ENCODE data around the gene CLDN7.
A peak's percentile ranks its signal among the peaks of the same experiment; 100 is the strongest.

CLDN7 gene

DNA sequence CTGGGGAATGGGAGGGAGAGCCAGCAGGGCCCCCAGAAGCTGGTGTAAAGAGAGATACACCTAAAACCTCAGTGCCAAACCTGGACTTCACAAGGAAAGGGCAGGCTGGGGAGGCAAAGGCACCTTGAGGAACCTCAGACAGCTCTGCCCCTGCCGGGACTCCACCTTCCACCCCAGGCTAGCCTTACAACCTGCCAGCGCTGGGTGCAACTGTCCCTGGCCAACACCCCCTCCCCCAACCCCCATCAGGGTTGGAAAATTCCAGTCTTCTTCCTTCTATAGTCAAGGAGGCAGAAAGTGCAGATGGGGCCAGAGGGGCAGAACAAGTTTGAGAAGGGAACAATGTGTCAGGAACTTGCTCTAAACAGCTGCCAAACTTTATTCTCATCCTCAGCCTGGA, 29.9 kb upstream of the CLDN7 start:
- H3K4me1 ChIP-seq (ENCODE audit: control insufficient read depth in 2 of 2, insufficient read depth in 1 of 2, low read depth in 1 of 2, low read length in 2 of 2) = peaks cover 7 to 22% of the 10 kb centered on the region in 2 donors
- H2BK5ac ChIP-seq (ENCODE audit: low read length) = no peak overlapping the region
- no peak overlapping the region for H4K8ac ChIP-seq (ENCODE audit: low read depth, low read length)
- H3K4me3 ChIP-seq (ENCODE audit: low read length in 2 of 2) = no peak overlapping the region
- no peak overlapping the region for H2BK15ac ChIP-seq (ENCODE audit: low read length)
- DNase-seq (ENCODE audit: low spot score) = no peak
- no peak overlapping the region for H3K4ac ChIP-seq (ENCODE audit: low read length)
- no peak overlapping the region for H3K27ac ChIP-seq (replicated peaks; ENCODE audit: low read length)
- peaks cover 0 to 3% of the 10 kb centered on the region in 2 donors for H3K9me3 ChIP-seq (replicated peaks in 1 of 2; ENCODE audit: control insufficient read depth in 2 of 2, insufficient read depth in 1 of 2, low read depth in 1 of 2, low read length in 2 of 2)
- no peak overlapping the region for H2AFZ ChIP-seq (ENCODE audit: low read length)
- peaks cover 4% of the 10 kb centered on the region for H3K79me1 ChIP-seq (ENCODE audit: low read depth, low read length)
- H3K4me2 ChIP-seq (ENCODE audit: insufficient read depth, low read length, poor library complexity, severe bottlenecking) = no peak overlapping the region
- no peak overlapping the region for H2AK5ac ChIP-seq (ENCODE audit: low read depth, low read length)
- no peak overlapping the region for H3K14ac ChIP-seq (ENCODE audit: low read length)
- H3K23ac ChIP-seq (ENCODE audit: low read depth, low read length, poor library complexity) = no peak overlapping the region
- no CpG with 5 or more reads among the region's 2 CpGs for WGBS, 2 donors (ENCODE audit: extremely low coverage in 2 of 2, insufficient read length in 2 of 2, insufficient replicate concordance in 1 of 2)
- no peak overlapping the region for H4K91ac ChIP-seq (ENCODE audit: low read depth, low read length, poor library complexity)
- no peak overlapping the region for H2BK120ac ChIP-seq (ENCODE audit: low read depth, low read length)
- peaks cover 10 to 48% (median 44%) of the 10 kb centered on the region in 3 experiments for H3K27me3 ChIP-seq (ENCODE audit: control insufficient read depth in 3 of 3, insufficient read depth in 3 of 3, low read depth in 1 of 3, low read length in 3 of 3)
- H2BK12ac ChIP-seq (ENCODE audit: low read length) = no peak overlapping the region
- no peak overlapping the region for H3K9ac ChIP-seq (ENCODE audit: low read depth, low read length, poor library complexity)
- no peaks in the 10 kb centered on the region for H3K36me3 ChIP-seq (replicated peaks in 1 of 2; ENCODE audit: control insufficient read depth in 2 of 2, insufficient read depth in 2 of 2, low read length in 2 of 2)
- H3K18ac ChIP-seq (ENCODE audit: low read length) = no peak overlapping the region

DNA sequence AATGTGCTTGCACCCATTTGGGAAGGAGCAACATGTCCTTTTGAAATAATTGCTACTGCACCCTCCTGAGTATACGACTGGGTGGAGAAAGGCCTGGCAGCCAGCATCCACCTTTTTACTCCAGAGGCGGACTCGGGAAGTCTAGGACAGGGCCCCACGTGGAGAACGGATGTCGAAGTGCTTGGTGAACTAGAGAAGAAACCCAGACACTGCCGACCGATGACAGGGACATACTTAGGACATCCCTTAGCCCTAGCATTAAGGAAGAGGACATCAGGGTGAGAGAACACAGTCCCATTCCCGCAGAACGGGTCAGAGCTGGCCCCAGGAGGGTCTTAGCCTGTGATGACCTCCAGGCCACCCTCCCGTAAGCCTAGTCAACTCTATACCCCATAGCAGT, 28.4 kb upstream of the CLDN7 start:
- Histone ChIP-seq H3K27ac (replicated peaks; ENCODE audit: low read length) (no peak overlapping the region), H3K9me3 (replicated peaks in 1 of 2; ENCODE audit: control insufficient read depth in 2 of 2, insufficient read depth in 1 of 2, low read depth in 1 of 2, low read length in 2 of 2) (peaks cover 0 to 1% of the 10 kb centered on the region in 2 donors), H3K4me3 (ENCODE audit: low read length in 2 of 2) (no peak overlapping the region), H2BK5ac (ENCODE audit: low read length) (peak overlapping the region; percentile 39), H2BK15ac (ENCODE audit: low read length) (no peak overlapping the region), H4K8ac (ENCODE audit: low read depth, low read length) (no peak overlapping the region), H3K27me3 (ENCODE audit: control insufficient read depth in 3 of 3, insufficient read depth in 3 of 3, low read depth in 1 of 3, low read length in 3 of 3) (peaks cover 8 to 38% (median 33%) of the 10 kb centered on the region in 3 experiments), H4K91ac (ENCODE audit: low read depth, low read length, poor library complexity) (no peak overlapping the region), H2AFZ (ENCODE audit: low read length) (no peak overlapping the region), H3K14ac (ENCODE audit: low read length) (no peak overlapping the region), H3K36me3 (replicated peaks in 1 of 2; ENCODE audit: control insufficient read depth in 2 of 2, insufficient read depth in 2 of 2, low read length in 2 of 2) (peaks cover 0 to 5% of the 10 kb centered on the region in 2 donors), H3K4me2 (ENCODE audit: insufficient read depth, low read length, poor library complexity, severe bottlenecking) (no peak overlapping the region), H2BK12ac (ENCODE audit: low read length) (peak overlapping the region; percentile 22), H3K4me1 (ENCODE audit: control insufficient read depth in 2 of 2, insufficient read depth in 1 of 2, low read depth in 1 of 2, low read length in 2 of 2) (peaks cover 5 to 19% of the 10 kb centered on the region in 2 donors), H3K23ac (ENCODE audit: low read depth, low read length, poor library complexity) (no peak overlapping the region), H3K9ac (ENCODE audit: low read depth, low read length, poor library complexity) (no peak overlapping the region), H2BK120ac (ENCODE audit: low read depth, low read length) (no peak overlapping the region), H3K79me1 (ENCODE audit: low read depth, low read length) (peaks cover 4% of the 10 kb centered on the region), H2AK5ac (ENCODE audit: low read depth, low read length) (peak overlapping the region; percentile 56), H3K18ac (ENCODE audit: low read length) (peak overlapping the region; percentile 17), H3K4ac (ENCODE audit: low read length) (no peak overlapping the region)
- no CpG with 5 or more reads among the region's 11 CpGs for WGBS, 2 donors (ENCODE audit: extremely low coverage in 2 of 2, insufficient read length in 2 of 2, insufficient replicate concordance in 1 of 2)
- DNase-seq (ENCODE audit: low spot score) = no peak

DNA sequence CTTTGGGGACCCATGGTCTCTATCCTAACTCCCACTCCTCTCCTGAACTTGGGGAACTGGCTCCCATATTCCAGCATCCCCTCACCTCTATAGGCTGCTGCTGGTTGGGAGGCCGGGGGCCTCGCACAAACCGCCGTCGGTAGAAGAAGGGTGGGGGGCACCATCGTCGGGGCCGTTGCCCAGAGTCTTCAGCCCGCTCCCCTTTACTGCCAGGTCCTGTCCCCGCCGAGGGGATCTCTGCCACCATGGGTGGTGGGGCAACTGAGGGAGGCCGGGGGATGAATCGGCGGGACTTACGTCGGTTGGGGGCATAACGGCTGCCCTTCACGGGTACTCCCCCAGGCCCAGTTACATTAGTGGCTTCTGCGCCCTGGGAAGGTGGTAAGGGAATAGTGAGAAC, 27.9 kb upstream of the CLDN7 start:
- Histone ChIP-seq H3K36me3 (replicated peaks in 1 of 2; ENCODE audit: control insufficient read depth in 2 of 2, insufficient read depth in 2 of 2, low read length in 2 of 2) (peaks cover 0 to 7% of the 10 kb centered on the region in 2 donors), H3K27me3 (ENCODE audit: control insufficient read depth in 3 of 3, insufficient read depth in 3 of 3, low read depth in 1 of 3, low read length in 3 of 3) (peaks cover 4 to 33% (median 28%) of the 10 kb centered on the region in 3 experiments), H4K8ac (ENCODE audit: low read depth, low read length) (no peak overlapping the region), H3K14ac (ENCODE audit: low read length) (no peak overlapping the region), H3K4ac (ENCODE audit: low read length) (no peak overlapping the region), H2BK15ac (ENCODE audit: low read length) (no peak overlapping the region), H3K27ac (replicated peaks; ENCODE audit: low read length) (no peak overlapping the region), H3K79me1 (ENCODE audit: low read depth, low read length) (peaks cover 4% of the 10 kb centered on the region), H2BK5ac (ENCODE audit: low read length) (peak overlapping the region; percentile 39), H3K4me1 (ENCODE audit: control insufficient read depth in 2 of 2, insufficient read depth in 1 of 2, low read depth in 1 of 2, low read length in 2 of 2) (peaks cover 5 to 19% of the 10 kb centered on the region in 2 donors), H4K91ac (ENCODE audit: low read depth, low read length, poor library complexity) (no peak overlapping the region), H3K9ac (ENCODE audit: low read depth, low read length, poor library complexity) (no peak overlapping the region), H3K4me3 (ENCODE audit: low read length in 2 of 2) (no peak overlapping the region), H3K9me3 (replicated peaks in 1 of 2; ENCODE audit: control insufficient read depth in 2 of 2, insufficient read depth in 1 of 2, low read depth in 1 of 2, low read length in 2 of 2) (no peaks in the 10 kb centered on the region), H3K4me2 (ENCODE audit: insufficient read depth, low read length, poor library complexity, severe bottlenecking) (no peak overlapping the region), H2AFZ (ENCODE audit: low read length) (no peak overlapping the region), H3K23ac (ENCODE audit: low read depth, low read length, poor library complexity) (peak overlapping the region; percentile 10), H2AK5ac (ENCODE audit: low read depth, low read length) (no peak overlapping the region), H3K18ac (ENCODE audit: low read length) (peak overlapping the region; percentile 17), H2BK120ac (ENCODE audit: low read depth, low read length) (no peak overlapping the region), H2BK12ac (ENCODE audit: low read length) (no peak overlapping the region)
- no CpG with 5 or more reads among the region's 19 CpGs for WGBS, 2 donors (ENCODE audit: extremely low coverage in 2 of 2, insufficient read length in 2 of 2, insufficient replicate concordance in 1 of 2)
- DNase-seq (ENCODE audit: low spot score) = no peak

DNA sequence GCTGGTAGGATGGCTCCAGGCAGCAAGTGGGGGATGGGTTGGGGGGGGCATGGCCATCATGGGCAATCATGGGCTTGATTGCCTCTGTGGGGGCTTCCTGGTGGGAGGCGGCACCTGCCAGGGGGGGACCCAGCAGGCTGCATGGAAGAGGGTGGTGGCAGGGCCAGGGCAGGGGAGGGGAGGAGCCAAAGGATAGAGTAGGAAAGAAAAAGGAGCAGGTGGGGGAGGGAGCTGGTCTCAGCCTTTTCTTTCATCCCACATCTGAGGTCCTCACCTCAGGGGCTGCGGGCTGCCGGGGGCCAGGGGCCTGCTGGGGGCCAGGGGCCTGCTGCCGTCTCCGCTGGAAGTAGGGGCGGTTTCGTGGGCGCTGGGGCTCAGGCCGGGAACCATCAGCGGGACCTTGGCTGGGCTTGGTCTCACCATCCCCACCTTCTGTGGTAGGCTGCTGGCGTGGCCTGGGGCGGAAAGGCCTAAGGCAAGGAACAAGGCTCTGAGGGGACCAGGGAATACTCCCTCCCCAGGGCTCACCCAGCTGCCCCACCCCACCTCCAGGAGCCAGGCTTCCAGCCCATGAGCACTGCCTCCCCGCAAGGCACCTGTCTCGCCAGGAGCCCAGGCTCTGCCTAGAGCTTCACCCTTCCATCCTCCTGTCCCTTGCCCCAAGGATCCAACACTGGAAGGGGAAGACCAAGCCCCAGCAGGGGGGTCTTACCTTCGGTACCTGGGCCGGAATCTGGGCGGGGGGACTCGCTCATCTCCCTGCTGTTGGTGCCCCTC, 27.2 kb upstream of the CLDN7 start:
- Histone ChIP-seq H2BK12ac (ENCODE audit: low read length) (no peak overlapping the region), H3K14ac (ENCODE audit: low read length) (no peak overlapping the region), H4K8ac (ENCODE audit: low read depth, low read length) (no peak overlapping the region), H3K27ac (replicated peaks; ENCODE audit: low read length) (no peak overlapping the region), H3K9me3 (replicated peaks in 1 of 2; ENCODE audit: control insufficient read depth in 2 of 2, insufficient read depth in 1 of 2, low read depth in 1 of 2, low read length in 2 of 2) (no peaks in the 10 kb centered on the region), H3K4me1 (ENCODE audit: control insufficient read depth in 2 of 2, insufficient read depth in 1 of 2, low read depth in 1 of 2, low read length in 2 of 2) (peaks cover 2 to 16% of the 10 kb centered on the region in 2 donors), H3K4me3 (ENCODE audit: low read length in 2 of 2) (no peak overlapping the region), H2BK5ac (ENCODE audit: low read length) (no peak overlapping the region), H3K4ac (ENCODE audit: low read length) (no peak overlapping the region), H3K4me2 (ENCODE audit: insufficient read depth, low read length, poor library complexity, severe bottlenecking) (no peak overlapping the region), H3K36me3 (replicated peaks in 1 of 2; ENCODE audit: control insufficient read depth in 2 of 2, insufficient read depth in 2 of 2, low read length in 2 of 2) (peaks cover 2 to 7% of the 10 kb centered on the region in 2 donors), H3K18ac (ENCODE audit: low read length) (peak overlapping the region; percentile 57), H3K9ac (ENCODE audit: low read depth, low read length, poor library complexity) (no peak overlapping the region), H2BK15ac (ENCODE audit: low read length) (peak overlapping the region; percentile 58), H3K27me3 (ENCODE audit: control insufficient read depth in 3 of 3, insufficient read depth in 3 of 3, low read depth in 1 of 3, low read length in 3 of 3) (peaks cover 0 to 28% (median 23%) of the 10 kb centered on the region in 3 experiments), H3K79me1 (ENCODE audit: low read depth, low read length) (peaks cover 2% of the 10 kb centered on the region), H2AK5ac (ENCODE audit: low read depth, low read length) (no peak overlapping the region), H3K23ac (ENCODE audit: low read depth, low read length, poor library complexity) (no peak overlapping the region), H2AFZ (ENCODE audit: low read length) (no peak overlapping the region), H4K91ac (ENCODE audit: low read depth, low read length, poor library complexity) (no peak overlapping the region), H2BK120ac (ENCODE audit: low read depth, low read length) (no peak overlapping the region)
- no peak for DNase-seq (ENCODE audit: low spot score)
- no CpG with 5 or more reads among the region's 18 CpGs for WGBS, 2 donors (ENCODE audit: extremely low coverage in 2 of 2, insufficient read length in 2 of 2, insufficient replicate concordance in 1 of 2)
